Measurements from ENCODE around the gene MUSTN1.

Gene MUSTN1

DNA sequence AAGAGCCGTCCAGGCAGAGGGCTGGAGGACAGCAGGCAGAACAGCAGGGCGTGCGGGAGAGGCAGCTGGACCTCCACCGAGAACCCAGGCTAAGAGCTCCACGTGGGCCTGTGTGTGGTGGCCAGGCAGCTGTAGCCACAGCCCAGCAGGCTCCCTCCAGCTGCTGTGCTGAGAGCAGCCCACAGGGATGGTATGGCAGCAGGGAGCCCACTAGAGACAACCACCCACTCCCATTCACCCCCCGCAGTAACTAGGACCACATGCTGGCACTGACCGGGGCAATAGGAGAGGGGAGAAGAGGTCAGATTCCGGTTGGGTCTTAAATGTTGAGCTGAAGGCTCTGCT lies 25.6 kb upstream of the MUSTN1 start:
- Histone ChIP-seq H2AFZ (ENCODE audit: low read length) (no peak overlapping the region), H3K36me3 (replicated peaks; ENCODE audit: insufficient read depth, low read length) (no peaks in the 10 kb centered on the region), H3K9me2 (replicated peaks; ENCODE audit: insufficient read depth, low read length) (no peaks in the 10 kb centered on the region), H3K4me2 (ENCODE audit: low read depth, low read length) (no peak overlapping the region), H3F3A (ENCODE audit: insufficient read depth, low read length) (no peaks in the 10 kb centered on the region), H3K4me1 (ENCODE audit: low read length) (no peaks in the 10 kb centered on the region), H3K9me3 (replicated peaks; ENCODE audit: insufficient read depth, low read length) (no peaks in the 10 kb centered on the region), H3K4me3 (ENCODE audit: low read length) (no peak overlapping the region), H3K27ac (ENCODE audit: low read length) (no peak overlapping the region), H3K79me2 (ENCODE audit: low read length) (no peaks in the 10 kb centered on the region), H3K27me3 (replicated peaks; ENCODE audit: insufficient read depth, low read length) (no peaks in the 10 kb centered on the region), H3K9ac (ENCODE audit: low read length) (no peak overlapping the region), H4K20me1 (ENCODE audit: insufficient read depth, low read length) (no peaks in the 10 kb centered on the region)
- DNase-seq: no peak
- TF ChIP-seq, protein P1, sequence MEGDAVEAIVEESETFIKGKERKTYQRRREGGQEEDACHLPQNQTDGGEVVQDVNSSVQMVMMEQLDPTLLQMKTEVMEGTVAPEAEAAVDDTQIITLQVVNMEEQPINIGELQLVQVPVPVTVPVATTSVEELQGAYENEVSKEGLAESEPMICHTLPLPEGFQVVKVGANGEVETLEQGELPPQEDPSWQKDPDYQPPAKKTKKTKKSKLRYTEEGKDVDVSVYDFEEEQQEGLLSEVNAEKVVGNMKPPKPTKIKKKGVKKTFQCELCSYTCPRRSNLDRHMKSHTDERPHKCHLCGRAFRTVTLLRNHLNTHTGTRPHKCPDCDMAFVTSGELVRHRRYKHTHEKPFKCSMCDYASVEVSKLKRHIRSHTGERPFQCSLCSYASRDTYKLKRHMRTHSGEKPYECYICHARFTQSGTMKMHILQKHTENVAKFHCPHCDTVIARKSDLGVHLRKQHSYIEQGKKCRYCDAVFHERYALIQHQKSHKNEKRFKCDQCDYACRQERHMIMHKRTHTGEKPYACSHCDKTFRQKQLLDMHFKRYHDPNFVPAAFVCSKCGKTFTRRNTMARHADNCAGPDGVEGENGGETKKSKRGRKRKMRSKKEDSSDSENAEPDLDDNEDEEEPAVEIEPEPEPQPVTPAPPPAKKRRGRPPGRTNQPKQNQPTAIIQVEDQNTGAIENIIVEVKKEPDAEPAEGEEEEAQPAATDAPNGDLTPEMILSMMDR (IDR thresholded peaks at IDR 0.05; ENCODE audit: low read length): no peak
- TF ChIP-seq EZH2 (optimal IDR thresholded peaks at IDR 0.05; ENCODE audit: low read depth, low read length) (no peak), EZH2phosphoT487 (IDR thresholded peaks at IDR 0.05; ENCODE audit: low read length) (no peak)

DNA sequence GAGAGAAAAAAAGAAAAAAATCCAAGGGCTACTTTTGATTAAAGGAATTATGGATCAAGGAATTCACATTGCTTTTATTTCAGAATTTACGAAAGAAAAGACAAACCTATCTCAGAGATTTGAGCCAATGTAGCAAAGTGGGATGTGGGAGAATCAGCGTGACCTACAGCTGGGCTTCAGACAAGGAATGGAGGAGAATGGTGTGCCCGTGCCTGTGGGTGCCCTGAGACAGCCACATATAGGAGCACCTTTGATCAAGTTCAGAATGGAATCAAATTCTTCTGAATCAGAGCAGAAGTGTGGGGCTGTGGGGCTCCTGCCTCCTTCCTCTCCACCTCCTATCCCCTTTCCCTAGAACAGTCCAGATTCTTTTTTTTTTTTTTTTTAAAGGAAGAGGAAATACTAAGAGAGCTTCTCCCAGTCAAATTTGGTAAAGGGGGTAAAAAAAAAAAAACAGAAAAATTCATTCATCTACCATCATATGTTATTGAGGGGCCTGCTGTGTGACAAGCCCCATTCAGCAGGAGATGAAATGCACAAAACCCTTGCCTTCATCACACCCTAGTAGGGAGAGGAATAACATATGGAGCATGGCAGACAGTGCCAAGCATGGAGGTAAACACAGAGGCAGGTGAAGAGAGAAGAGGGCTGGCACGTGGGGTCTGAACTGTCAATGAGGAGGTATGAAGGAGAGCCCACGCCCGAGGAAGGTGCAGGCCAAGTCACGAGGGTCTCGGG lies 25.0 kb upstream of the MUSTN1 start:
- H3F3A ChIP-seq (ENCODE audit: insufficient read depth, low read length): no peaks in the 10 kb centered on the region
- H3K9me2 ChIP-seq (replicated peaks; ENCODE audit: insufficient read depth, low read length): no peaks in the 10 kb centered on the region
- H3K4me2 ChIP-seq (ENCODE audit: low read depth, low read length): no peak overlapping the region
- no peaks in the 10 kb centered on the region for H3K27me3 ChIP-seq (replicated peaks; ENCODE audit: insufficient read depth, low read length)
- H2AFZ ChIP-seq (ENCODE audit: low read length): no peak overlapping the region
- no peaks in the 10 kb centered on the region for H3K9me3 ChIP-seq (replicated peaks; ENCODE audit: insufficient read depth, low read length)
- no peaks in the 10 kb centered on the region for H3K36me3 ChIP-seq (replicated peaks; ENCODE audit: insufficient read depth, low read length)
- no peaks in the 10 kb centered on the region for H3K4me1 ChIP-seq (ENCODE audit: low read length)
- no peaks in the 10 kb centered on the region for H4K20me1 ChIP-seq (ENCODE audit: insufficient read depth, low read length)
- no peaks in the 10 kb centered on the region for H3K79me2 ChIP-seq (ENCODE audit: low read length)
- H3K27ac ChIP-seq (ENCODE audit: low read length): no peak overlapping the region
- DNase-seq: no peak
- H3K9ac ChIP-seq (ENCODE audit: low read length): no peak overlapping the region
- TF ChIP-seq, protein P1 (IDR thresholded peaks at IDR 0.05; ENCODE audit: low read length): no peak
- TF ChIP-seq EZH2 (optimal IDR thresholded peaks at IDR 0.05; ENCODE audit: low read depth, low read length) (no peak), EZH2phosphoT487 (IDR thresholded peaks at IDR 0.05; ENCODE audit: low read length) (no peak)
- H3K4me3 ChIP-seq (ENCODE audit: low read length): no peak overlapping the region

GRCh38 chr3:52857864-52858263 lies 23.0 kb upstream of the MUSTN1 start:
- TF ChIP-seq EZH2phosphoT487 (IDR thresholded peaks at IDR 0.05; ENCODE audit: low read length) (no peak), EZH2 (optimal IDR thresholded peaks at IDR 0.05; ENCODE audit: low read depth, low read length) (no peak)
- TF ChIP-seq, protein P1 (IDR thresholded peaks at IDR 0.05; ENCODE audit: low read length): no peak
- Histone ChIP-seq H3K4me3 (ENCODE audit: low read length) (no peak overlapping the region), H3K9me2 (replicated peaks; ENCODE audit: insufficient read depth, low read length) (no peaks in the 10 kb centered on the region), H3K4me2 (ENCODE audit: low read depth, low read length) (no peak overlapping the region), H3K9ac (ENCODE audit: low read length) (no peak overlapping the region), H3K79me2 (ENCODE audit: low read length) (no peaks in the 10 kb centered on the region), H3F3A (ENCODE audit: insufficient read depth, low read length) (no peaks in the 10 kb centered on the region), H3K9me3 (replicated peaks; ENCODE audit: insufficient read depth, low read length) (no peaks in the 10 kb centered on the region), H3K36me3 (replicated peaks; ENCODE audit: insufficient read depth, low read length) (no peaks in the 10 kb centered on the region), H3K27ac (ENCODE audit: low read length) (no peak overlapping the region), H4K20me1 (ENCODE audit: insufficient read depth, low read length) (no peaks in the 10 kb centered on the region), H3K27me3 (replicated peaks; ENCODE audit: insufficient read depth, low read length) (no peaks in the 10 kb centered on the region), H2AFZ (ENCODE audit: low read length) (no peak overlapping the region), H3K4me1 (ENCODE audit: low read length) (no peaks in the 10 kb centered on the region)
- no peak for DNase-seq
